KMS-11 (cell line): ENCODE measurements around the gene CYB561A3.
A peak's percentile ranks its signal among the peaks of the same experiment; 100 is the strongest.

ENCODE experiments used
- H2AFZ ChIP-seq: fragments of 200-600 bp; sonication (generic); 2 replicates; pipeline ENCODE4 v1.6.1; 2016; ENCODE audit warnings: antibody characterized with exemption, mixed run types, low read depth
- H3K27ac ChIP-seq: fragments of 200-600 bp; sonication (generic); 2 replicates; pipeline ENCODE4 v1.6.1; 2016; ENCODE audit warnings: mild to moderate bottlenecking, mixed run types
- H3K27me3 ChIP-seq: fragments of 200-600 bp; sonication (generic); 2 replicates; pipeline ENCODE4 v1.6.1; 2017; ENCODE audit warnings: mild to moderate bottlenecking, low read depth, mixed run types, moderate library complexity; ENCODE audit not compliant: insufficient read depth
- H3K36me3 ChIP-seq: fragments of 200-600 bp; sonication (generic); 2 replicates; pipeline ENCODE4 v1.6.1; 2017; ENCODE audit warnings: mild to moderate bottlenecking, mixed run types; ENCODE audit not compliant: insufficient read depth
- H3K4me1 ChIP-seq: fragments of 200-600 bp; sonication (generic); 2 replicates; pipeline ENCODE4 v1.6.1; 2016; ENCODE audit warnings: mild to moderate bottlenecking, low read depth, mixed run types; ENCODE audit not compliant: poor library complexity, severe bottlenecking
- H3K4me2 ChIP-seq: fragments of 200-600 bp; sonication (generic); 2 replicates; pipeline ENCODE4 v1.7.0; 2016; ENCODE audit warnings: mild to moderate bottlenecking, mixed run types
- H3K4me3 ChIP-seq: fragments of 200-600 bp; sonication (generic); IDR thresholded peaks from 2 replicates; pipeline ENCODE4 v1.6.1; 2017; ENCODE audit warnings: low read depth, low read length, mixed read lengths; ENCODE audit not compliant: insufficient read depth
- H3K79me2 ChIP-seq: fragments of 200-600 bp; sonication (generic); 2 replicates; pipeline ENCODE4 v1.6.1; 2016; ENCODE audit warnings: low read depth, mixed run types; ENCODE audit not compliant: insufficient read depth
- H3K9ac ChIP-seq: fragments of 200-600 bp; sonication (generic); 2 replicates; pipeline ENCODE4 v1.6.1; 2016; ENCODE audit warnings: mild to moderate bottlenecking, mixed run types
- H4K20me1 ChIP-seq: fragments of 200-600 bp; sonication (generic); 2 replicates; pipeline ENCODE4 v1.6.1; 2016; ENCODE audit warnings: mild to moderate bottlenecking, mixed run types; ENCODE audit not compliant: insufficient read depth
- CTCF ChIP-seq: fragments of 200-600 bp; sonication (generic); conservative IDR thresholded peaks from 2 replicates; pipeline ENCODE4 v1.6.1; 2017; ENCODE audit warnings: low read depth, mild to moderate bottlenecking, antibody characterized with exemption, low read length, moderate library complexity, mixed read lengths

Gene CYB561A3

GRCh38 chr11:61372659-61373420 lies 11.2 kb upstream of the CYB561A3 start:
- peaks cover 4% of the 10 kb centered on the region; the same call in 1 of the 2 replicates for H3K36me3 ChIP-seq
- no peaks in the 10 kb centered on the region for H4K20me1 ChIP-seq
- no peaks in the 10 kb centered on the region for H3K27me3 ChIP-seq
- no peak overlapping the region for H3K27ac ChIP-seq
- no peak overlapping the region for H2AFZ ChIP-seq
- no peak for TF ChIP-seq CTCF
- H3K4me3 ChIP-seq: no peak overlapping the region
- H3K79me2 ChIP-seq: no peaks in the 10 kb centered on the region
- no peak overlapping the region for H3K4me2 ChIP-seq
- no peak overlapping the region for H3K9ac ChIP-seq
- H3K4me1 ChIP-seq: peaks cover 55% of the 10 kb centered on the region

- H3K9ac ChIP-seq: peak overlapping the region; percentile 83
- no peaks in the 10 kb centered on the region for H4K20me1 ChIP-seq
- no peak overlapping the region for H3K4me3 ChIP-seq
- H3K27me3 ChIP-seq: no peaks in the 10 kb centered on the region
- no peak overlapping the region for H2AFZ ChIP-seq
- H3K4me1 ChIP-seq: peaks cover 77% of the 10 kb centered on the region
- TF ChIP-seq CTCF: no peak
- peak overlapping the region; percentile 99 for H3K27ac ChIP-seq
- H3K79me2 ChIP-seq: no peaks in the 10 kb centered on the region
- H3K36me3 ChIP-seq: peaks cover 15% of the 10 kb centered on the region; the same call in 1 of the 2 replicates
- peak overlapping the region; percentile 72 for H3K4me2 ChIP-seq
Observed at GRCh38 chr11:61370349-61371005, 8.8 kb upstream of the CYB561A3 start.

GRCh38 chr11:61369372-61370348 lies 8.0 kb upstream of the CYB561A3 start:
- peaks cover 2% of the 10 kb centered on the region; the same call in 1 of the 2 replicates for H3K79me2 ChIP-seq
- TF ChIP-seq CTCF: no peak
- no peak overlapping the region for H2AFZ ChIP-seq
- H3K4me2 ChIP-seq: peak overlapping the region; percentile 72
- H3K9ac ChIP-seq: peak overlapping the region; percentile 83
- no peaks in the 10 kb centered on the region for H3K27me3 ChIP-seq
- H3K27ac ChIP-seq: peak overlapping the region; percentile 99
- no peaks in the 10 kb centered on the region for H4K20me1 ChIP-seq
- H3K4me3 ChIP-seq: no peak overlapping the region
- peaks cover 18% of the 10 kb centered on the region; the same call in 1 of the 2 replicates for H3K36me3 ChIP-seq
- peaks cover 76% of the 10 kb centered on the region for H3K4me1 ChIP-seq

GRCh38 chr11:61368646-61369045 lies 7.0 kb upstream of the CYB561A3 start:
- no peak for TF ChIP-seq CTCF
- Histone ChIP-seq H3K27me3 (no peaks in the 10 kb centered on the region), H3K4me3 (no peak overlapping the region), H3K9ac (peak overlapping the region; percentile 83), H3K27ac (peak overlapping the region; percentile 99), H4K20me1 (no peaks in the 10 kb centered on the region), H2AFZ (no peak overlapping the region), H3K79me2 (peaks cover 12% of the 10 kb centered on the region; the same call in 1 of the 2 replicates), H3K4me2 (peak overlapping the region; percentile 72), H3K4me1 (peaks cover 81% of the 10 kb centered on the region), H3K36me3 (peaks cover 21% of the 10 kb centered on the region; the same call in 1 of the 2 replicates)
